ENCODE data around the gene JAZF1.

GRCh38 chr7:27866256-27866655 lies 314.3 kb downstream of the JAZF1 start:
- TF ChIP-seq CTCF (IDR thresholded peaks at IDR 0.05; ENCODE audit: low read length), result no peak
- no peak for TF ChIP-seq EZH2 (IDR thresholded peaks at IDR 0.05; ENCODE audit: borderline replicate concordance, low read length)

All from OCI-LY1 (cell line).